Suprapubic skin (tissue), 4 donors: ENCODE results near the gene ANAPC1. TPM values are rescaled to one million over a fixed set of nuclear protein-coding genes. Genes with fewer than 3 reads are reported as not detected.
A peak's percentile ranks its signal among the peaks of the same experiment; 100 is the strongest.

Source experiments
- DNase-seq, 2 donors: peaks; one replicate each; pipeline ENCODE4 v3.0.0-alpha.2; 2019; ENCODE audit warnings: low spot score in 2 of 2
- H3K27ac ChIP-seq: fragments of 200-600 bp; sonication (generic); one replicate; pipeline ENCODE4 v1.5.1; 2019
- H3K27me3 ChIP-seq: fragments of 200-600 bp; sonication (generic); one replicate; pipeline ENCODE4 v1.5.1; 2019
- H3K36me3 ChIP-seq: fragments of 200-600 bp; sonication (generic); one replicate; pipeline ENCODE4 v1.5.1; 2019
- H3K4me1 ChIP-seq: fragments of 200-600 bp; sonication (generic); one replicate; pipeline ENCODE4 v1.5.1; 2019
- H3K4me3 ChIP-seq: fragments of 200-600 bp; sonication (generic); one replicate; pipeline ENCODE4 v1.5.1; 2019; ENCODE audit warnings: mild to moderate bottlenecking
- H3K9me3 ChIP-seq: fragments of 200-600 bp; sonication (generic); one replicate; pipeline ENCODE4 v1.5.1; 2019
- CTCF ChIP-seq, 2 donors: fragments of 200-600 bp in 1 of 2; fragments of 450-650 bp in 1 of 2; sonication (generic) in 1 of 2; IDR thresholded peaks; one replicate each; pipeline ENCODE4 v1.5.1; 2016 to 2019; ENCODE audit warnings: antibody characterized with exemption in 2 of 2, mild to moderate bottlenecking in 1 of 2, moderate library complexity in 1 of 2
- EP300 ChIP-seq: sonication (generic); formaldehyde crosslinking; IDR thresholded peaks from one replicate; pipeline ENCODE4 v1.6.1; 2017; ENCODE audit warnings: antibody characterized with exemption
- POLR2A ChIP-seq, 2 donors: fragments of 450-650 bp; IDR thresholded peaks; one replicate each; pipeline ENCODE4 v1.6.1; 2017; ENCODE audit warnings: antibody characterized with exemption in 2 of 2, mild to moderate bottlenecking in 2 of 2, moderate library complexity in 2 of 2
- POLR2AphosphoS5 ChIP-seq, 3 donors: sonication (generic); formaldehyde crosslinking; IDR thresholded peaks; one replicate each; pipeline ENCODE4 v1.6.1; 2017; ENCODE audit warnings: antibody characterized with exemption in 3 of 3
- WGBS: methylation state at CpG from one replicate; pipeline ENCODE4 v1.1.5; 2018; 5-methylcytosine and 5-hydroxymethylcytosine counted together
- total RNA-seq, 4 donors: library from RNA; depleted of rRNA; stranded (reverse); fragments of >200 nt; gene quantifications; one replicate each; pipeline ENCODE4 v1.1.0, GENCODE V29; 2016

The ANAPC1 gene, protein sequence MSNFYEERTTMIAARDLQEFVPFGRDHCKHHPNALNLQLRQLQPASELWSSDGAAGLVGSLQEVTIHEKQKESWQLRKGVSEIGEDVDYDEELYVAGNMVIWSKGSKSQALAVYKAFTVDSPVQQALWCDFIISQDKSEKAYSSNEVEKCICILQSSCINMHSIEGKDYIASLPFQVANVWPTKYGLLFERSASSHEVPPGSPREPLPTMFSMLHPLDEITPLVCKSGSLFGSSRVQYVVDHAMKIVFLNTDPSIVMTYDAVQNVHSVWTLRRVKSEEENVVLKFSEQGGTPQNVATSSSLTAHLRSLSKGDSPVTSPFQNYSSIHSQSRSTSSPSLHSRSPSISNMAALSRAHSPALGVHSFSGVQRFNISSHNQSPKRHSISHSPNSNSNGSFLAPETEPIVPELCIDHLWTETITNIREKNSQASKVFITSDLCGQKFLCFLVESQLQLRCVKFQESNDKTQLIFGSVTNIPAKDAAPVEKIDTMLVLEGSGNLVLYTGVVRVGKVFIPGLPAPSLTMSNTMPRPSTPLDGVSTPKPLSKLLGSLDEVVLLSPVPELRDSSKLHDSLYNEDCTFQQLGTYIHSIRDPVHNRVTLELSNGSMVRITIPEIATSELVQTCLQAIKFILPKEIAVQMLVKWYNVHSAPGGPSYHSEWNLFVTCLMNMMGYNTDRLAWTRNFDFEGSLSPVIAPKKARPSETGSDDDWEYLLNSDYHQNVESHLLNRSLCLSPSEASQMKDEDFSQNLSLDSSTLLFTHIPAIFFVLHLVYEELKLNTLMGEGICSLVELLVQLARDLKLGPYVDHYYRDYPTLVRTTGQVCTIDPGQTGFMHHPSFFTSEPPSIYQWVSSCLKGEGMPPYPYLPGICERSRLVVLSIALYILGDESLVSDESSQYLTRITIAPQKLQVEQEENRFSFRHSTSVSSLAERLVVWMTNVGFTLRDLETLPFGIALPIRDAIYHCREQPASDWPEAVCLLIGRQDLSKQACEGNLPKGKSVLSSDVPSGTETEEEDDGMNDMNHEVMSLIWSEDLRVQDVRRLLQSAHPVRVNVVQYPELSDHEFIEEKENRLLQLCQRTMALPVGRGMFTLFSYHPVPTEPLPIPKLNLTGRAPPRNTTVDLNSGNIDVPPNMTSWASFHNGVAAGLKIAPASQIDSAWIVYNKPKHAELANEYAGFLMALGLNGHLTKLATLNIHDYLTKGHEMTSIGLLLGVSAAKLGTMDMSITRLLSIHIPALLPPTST (N-terminal part only)
- 100 to 1,000 TPM in 1 of 4 donors, 10 to 100 TPM in 3; 35.9 to 101 (median 39.5) TPM for total RNA-seq

DNA sequence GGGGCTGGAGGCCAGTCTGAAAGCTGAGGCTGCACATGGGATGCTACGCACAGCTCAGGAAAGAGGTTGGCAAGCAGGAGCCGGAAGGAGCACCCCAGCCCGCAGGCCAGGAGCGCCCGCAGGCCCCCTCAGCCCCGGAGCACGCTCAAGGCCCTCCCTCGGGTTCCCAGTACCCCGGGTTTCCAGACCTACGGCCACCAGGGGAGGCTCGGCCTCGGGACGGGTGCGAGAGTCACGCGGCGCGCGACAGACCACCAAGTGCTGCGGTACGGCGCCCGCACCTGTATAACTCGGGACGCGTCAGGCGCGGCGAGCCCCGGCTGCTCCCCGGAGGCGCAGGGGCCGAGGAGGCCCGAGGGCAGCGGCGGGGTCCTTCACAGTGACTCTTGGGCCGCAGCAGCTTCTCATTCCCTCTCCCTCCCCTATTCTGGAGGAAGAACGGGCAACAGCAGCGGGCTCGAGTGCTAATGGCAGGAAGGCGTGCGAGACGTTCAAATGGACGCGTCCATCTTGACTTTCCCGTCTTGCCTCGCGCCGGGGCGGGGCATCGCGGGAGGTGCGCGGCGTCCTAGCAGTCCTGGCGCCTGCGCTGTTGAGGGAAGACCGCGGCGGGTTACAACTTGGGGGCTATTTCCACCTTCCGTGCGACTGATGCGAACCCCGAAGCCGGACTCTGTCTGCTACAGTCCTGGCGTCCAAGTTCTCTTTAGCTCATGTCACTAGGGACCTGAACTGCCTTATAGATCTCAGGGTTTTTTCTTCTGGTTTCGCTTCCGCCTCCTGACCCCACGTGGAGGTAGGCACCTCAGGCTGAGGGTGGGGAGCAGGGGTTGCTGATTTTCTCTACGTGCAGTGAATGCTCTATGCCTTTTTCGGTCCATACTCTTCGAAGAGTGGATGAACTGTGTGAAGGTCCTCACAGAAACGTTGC, at the start of gene ANAPC1:
Gene ANAPC1, minus strand, starts transcription at position 533 of the 931 bp plus-strand sequence. CDS start 3,368 bp downstream, outside the sequence.
- WGBS: 0% methylated on average over 45 of the region's 73 CpGs
- peaks cover 19% of the 10 kb centered on the region for H3K4me1 ChIP-seq
- peaks cover 11% of the 10 kb centered on the region for H3K36me3 ChIP-seq
- peak within 1 kb of the TSS; percentile 86 for H3K27ac ChIP-seq
- peak; percentile 82 to 89 for DNase-seq
- TF ChIP-seq EP300 (no peak), CTCF (IDR thresholded peaks at IDR 0.05) (no peak), POLR2A (IDR thresholded peaks at IDR 0.05) (peak in 1 of 2 donors; percentile 23), POLR2AphosphoS5 (IDR thresholded peaks at IDR 0.05) (peak in 2 of 3 donors; percentile 3 to 23)
- H3K27me3 ChIP-seq: no peaks in the 10 kb centered on the region
- H3K9me3 ChIP-seq: no peaks in the 10 kb centered on the region
- peak within 1 kb of the TSS; percentile 93 for H3K4me3 ChIP-seq

- 92% methylated on average over 4 of the region's 4 CpGs for WGBS
- no peak for DNase-seq
Observed at GRCh38 chr2:111932841-111933291, 48.9 kb upstream of the ANAPC1 start.

DNA sequence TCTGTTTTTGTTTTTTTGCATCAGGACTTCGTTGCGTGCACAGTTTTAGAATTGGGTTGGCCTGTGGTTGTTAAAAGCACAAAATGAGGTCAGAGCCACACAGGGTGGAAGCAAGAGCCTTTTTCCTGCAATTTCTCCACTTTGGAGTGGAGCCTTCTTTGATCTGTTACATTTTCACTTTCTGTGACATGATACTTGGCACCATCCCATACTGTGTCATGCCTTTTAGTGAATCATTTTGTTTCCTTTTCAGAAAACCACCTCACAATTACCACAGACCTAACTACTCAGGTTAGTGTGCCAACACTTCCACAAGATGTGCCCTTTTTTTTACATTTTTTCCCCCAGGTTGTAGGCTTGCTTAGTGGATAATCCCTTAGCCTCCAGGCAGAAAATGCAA, 46.9 kb upstream of the ANAPC1 start:
- TF ChIP-seq POLR2AphosphoS5 (IDR thresholded peaks at IDR 0.05): no peak
- TF ChIP-seq POLR2A (IDR thresholded peaks at IDR 0.05): no peak
- TF ChIP-seq EP300: no peak
- no peak for TF ChIP-seq CTCF (IDR thresholded peaks at IDR 0.05)
- 36% methylated on average over 2 of the region's 2 CpGs for WGBS
- DNase-seq: no peak
- H3K36me3 ChIP-seq: peaks cover 9% of the 10 kb centered on the region
- H3K4me1 ChIP-seq: peaks cover 14% of the 10 kb centered on the region
- H3K27me3 ChIP-seq: no peaks in the 10 kb centered on the region
- H3K27ac ChIP-seq: no peak overlapping the region
- no peak overlapping the region for H3K4me3 ChIP-seq
- no peaks in the 10 kb centered on the region for H3K9me3 ChIP-seq

More at GRCh38 chr2:111932841-111933291, 48.9 kb upstream of the ANAPC1 start:
- peaks cover 9% of the 10 kb centered on the region for H3K36me3 ChIP-seq
- H3K9me3 ChIP-seq: no peaks in the 10 kb centered on the region
- H3K4me1 ChIP-seq: peaks cover 9% of the 10 kb centered on the region
- H3K27ac ChIP-seq: no peak overlapping the region
- TF ChIP-seq CTCF (IDR thresholded peaks at IDR 0.05) (no peak), EP300 (no peak), POLR2AphosphoS5 (IDR thresholded peaks at IDR 0.05) (no peak), POLR2A (IDR thresholded peaks at IDR 0.05) (no peak)
- no peaks in the 10 kb centered on the region for H3K27me3 ChIP-seq
- H3K4me3 ChIP-seq: no peak overlapping the region

- peaks cover 9% of the 10 kb centered on the region for H3K36me3 ChIP-seq
- H3K27me3 ChIP-seq: no peaks in the 10 kb centered on the region
- H3K4me3 ChIP-seq: no peak overlapping the region
- TF ChIP-seq POLR2A (IDR thresholded peaks at IDR 0.05) (no peak), EP300 (no peak), CTCF (IDR thresholded peaks at IDR 0.05) (no peak), POLR2AphosphoS5 (IDR thresholded peaks at IDR 0.05) (no peak)
- peak overlapping the region; percentile 34 for H3K27ac ChIP-seq
- no peak for DNase-seq
- peaks cover 14% of the 10 kb centered on the region for H3K4me1 ChIP-seq
- no peaks in the 10 kb centered on the region for H3K9me3 ChIP-seq
- 79% methylated on average over 6 of the region's 6 CpGs for WGBS
Observed at GRCh38 chr2:111930409-111930808, 46.4 kb upstream of the ANAPC1 start.
